Pancreas (tissue), 10 donors: ENCODE measurements around the gene LEAP2. TPM values are rescaled to one million over a fixed set of nuclear protein-coding genes. Genes with fewer than 3 reads are reported as not detected.

Experiments
- ATAC-seq, 4 donors: fragments of 200-7000 bp; cut with Tn5 transposase; one replicate each; pipeline versions ENCODE4 v1.8.0 to v1.9.1; 2020; ENCODE audit warnings: mild to moderate bottlenecking in 4 of 4, moderate library complexity in 4 of 4
- DNase-seq, 6 donors: peaks; one replicate each; pipeline ENCODE4 v3.0.0-alpha.2; 2020
- FAIRE-seq: peaks from 2 replicates; lab custom pipeline; 2012; peaks lifted over from hg19 to GRCh38; lab: Jason Lieb, UNC
- H3K27ac ChIP-seq, 4 donors: fragments of 200-600 bp; sonication (generic); 1 replicate in 3 of 4; 2 replicates in 1 of 4; pipeline versions ENCODE4 v1.5.0 to v1.8.0; 2020
- H3K27me3 ChIP-seq, 4 donors: fragments of 200-600 bp; one replicate each; pipeline ENCODE4 v1.8.0; 2021
- H3K36me3 ChIP-seq, 3 donors: fragments of 200-600 bp; sonication (generic) in 1 of 3; one replicate each; pipeline versions ENCODE4 v1.5.0 to v1.8.0; 2020 to 2021
- H3K4me1 ChIP-seq, 3 donors: fragments of 200-600 bp; one replicate each; pipeline ENCODE4 v1.8.0; 2021
- H3K4me3 ChIP-seq, 4 donors: fragments of 200-600 bp; sonication (generic) in 2 of 4; one replicate each; pipeline versions ENCODE4 v1.5.0 to v1.8.0; 2020 to 2021
- H3K9me3 ChIP-seq, 4 donors: fragments of 200-600 bp; one replicate each; pipeline ENCODE4 v1.8.0; 2021
- CTCF ChIP-seq, 4 donors: fragments of 200-600 bp; sonication (generic) in 3 of 4; IDR thresholded peaks; one replicate each; pipeline versions ENCODE4 v1.5.0 to v1.8.0; 2021; ENCODE audit warnings: antibody characterized with exemption in 4 of 4
- WGBS, 2 donors: extraction: QIAGEN DNeasy Blood & Tissue Kit; methylation state at CpG; one replicate each; pipeline ENCODE4 v1.1.7; 2013; 5-methylcytosine and 5-hydroxymethylcytosine counted together
- intact Hi-C, 3 donors: fragments of 100-400 bp; cut with DNase I; formaldehyde crosslinking; loops; one replicate each; pipeline versions ENCODE4 v1.11.1 to v1.14.2; 2022
- polyA plus RNA-seq, 2 donors: library from polyadenylated mRNA; stranded (reverse); fragments of 200-250 nt; gene quantifications; one replicate each; pipeline ENCODE4 v1.2.3, GENCODE V29; 2013
- total RNA-seq, 6 donors: library from RNA; stranded (reverse); fragmentation: NEBNext Ultra II Directional in 4 of 6; extraction: Animal tissue kit (Norgen Biotek cat#: 25700) in 4 of 6; gene quantifications; one replicate each; pipeline versions ENCODE4 v1.2.1 to v1.2.4, GENCODE V29; 2021 to 2023
- donor health status: healthy with polysubstance abuse.
- donor health status: DM: no; HTN: no; CAD: no; lungs with moderate emphysema.
- donor health status: DM: no; HTN: no; CAD: no.
- donor health status: control.
- donor health status: control.
- donor health status: Bipolar disorder and iron deficiency.
- donor health status: DM: yes; HTN: yes; CAD: no.
- donor health status: DM: no; HTN: no; CAD: no.
- donor health status: DM: no; HTN: no; CAD: no.
- donor health status: DM: yes; HTN: yes; CAD: no.

LEAP2 gene
- total and polyA plus RNA-seq, 8 donors = 0.55 to 3.9 (median 1.4) TPM

- Histone ChIP-seq H3K27ac (no peak overlapping the region), H3K4me1 (peaks cover 0 to 20% (median 19%) of the 10 kb centered on the region in 3 donors), H3K27me3 (no peaks in the 10 kb centered on the region), H3K9me3 (no peaks in the 10 kb centered on the region), H3K36me3 (no peaks in the 10 kb centered on the region), H3K4me3 (no peak overlapping the region)
- no peak for ATAC-seq
- FAIRE-seq = no peak
- 78 to 81% methylated on average over 3 of the region's 3 CpGs for WGBS, 2 donors
- intact Hi-C loops = no loop called here
- TF ChIP-seq CTCF (IDR thresholded peaks at IDR 0.05) = no peak
- DNase-seq = no peak
These were observed 17.5 kb upstream of the LEAP2 start for GRCh38 chr5:132856011-132856410.

DNA sequence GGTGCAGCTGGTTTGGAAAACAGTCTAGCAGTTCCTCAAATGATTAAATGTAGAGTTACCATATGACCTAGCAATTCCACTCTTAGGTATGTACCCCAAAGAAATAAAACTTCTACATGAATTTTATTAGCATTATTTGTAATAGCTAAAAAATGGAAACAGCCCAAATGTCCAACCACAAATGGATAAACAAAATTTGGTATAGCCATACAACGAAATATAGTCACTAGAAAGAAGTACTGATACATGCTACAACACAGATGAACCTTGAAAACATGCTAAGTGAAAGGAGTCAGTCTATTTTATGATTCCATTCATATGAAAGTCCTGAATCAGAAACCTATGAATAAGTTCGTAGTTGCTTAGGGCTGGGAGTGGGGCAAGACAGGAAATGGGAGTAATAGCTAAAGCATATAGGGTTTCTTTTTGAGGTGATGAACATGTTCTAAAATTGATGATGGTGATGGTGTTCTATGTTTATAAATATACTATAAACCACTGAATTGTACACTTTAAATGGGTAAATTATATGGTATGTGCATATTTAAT is 13.5 kb upstream of the LEAP2 start:
- no peak overlapping the region for H3K4me3 ChIP-seq
- no peaks in the 10 kb centered on the region for H3K4me1 ChIP-seq
- FAIRE-seq (no peak), DNase-seq (no peak), ATAC-seq (no peak)
- WGBS, 2 donors = 82 to 93% methylated on average over 2 of the region's 2 CpGs
- no peaks in the 10 kb centered on the region for H3K9me3 ChIP-seq
- H3K36me3 ChIP-seq = no peaks in the 10 kb centered on the region
- no peak overlapping the region for H3K27ac ChIP-seq
- no peaks in the 10 kb centered on the region for H3K27me3 ChIP-seq
- intact Hi-C loops = no loop called here
- no peak for TF ChIP-seq CTCF (IDR thresholded peaks at IDR 0.05)

DNA sequence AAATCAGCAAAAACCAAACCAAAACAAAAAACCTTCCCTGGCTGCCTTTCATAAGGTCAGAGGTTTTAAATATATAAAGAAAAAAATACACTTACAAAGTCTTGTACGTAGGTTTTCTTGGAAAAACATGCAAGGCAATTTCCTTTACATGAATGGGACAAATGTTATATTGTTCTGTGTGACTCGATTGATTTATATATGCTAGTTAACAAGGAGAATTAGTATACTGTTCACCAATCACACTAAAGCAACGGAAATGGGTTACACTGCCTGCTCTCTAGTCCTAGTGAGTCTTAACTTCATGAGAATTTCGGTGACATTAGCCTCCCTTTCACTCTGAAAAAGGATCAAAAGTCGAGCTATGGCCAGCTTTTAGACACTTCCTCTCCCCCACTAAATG is 12.7 kb upstream of the LEAP2 start:
- FAIRE-seq (no peak), ATAC-seq (no peak), DNase-seq (no peak)
- Histone ChIP-seq H3K36me3 (no peaks in the 10 kb centered on the region), H3K27ac (no peak overlapping the region), H3K4me1 (peaks cover 0 to 3% (median 0%) of the 10 kb centered on the region in 3 donors), H3K4me3 (no peak overlapping the region), H3K27me3 (no peaks in the 10 kb centered on the region), H3K9me3 (no peaks in the 10 kb centered on the region)
- no peak for TF ChIP-seq CTCF (IDR thresholded peaks at IDR 0.05)
- 56 to 68% methylated on average over 5 of the region's 5 CpGs for WGBS, 2 donors
- intact Hi-C loops = no loop called here

DNA sequence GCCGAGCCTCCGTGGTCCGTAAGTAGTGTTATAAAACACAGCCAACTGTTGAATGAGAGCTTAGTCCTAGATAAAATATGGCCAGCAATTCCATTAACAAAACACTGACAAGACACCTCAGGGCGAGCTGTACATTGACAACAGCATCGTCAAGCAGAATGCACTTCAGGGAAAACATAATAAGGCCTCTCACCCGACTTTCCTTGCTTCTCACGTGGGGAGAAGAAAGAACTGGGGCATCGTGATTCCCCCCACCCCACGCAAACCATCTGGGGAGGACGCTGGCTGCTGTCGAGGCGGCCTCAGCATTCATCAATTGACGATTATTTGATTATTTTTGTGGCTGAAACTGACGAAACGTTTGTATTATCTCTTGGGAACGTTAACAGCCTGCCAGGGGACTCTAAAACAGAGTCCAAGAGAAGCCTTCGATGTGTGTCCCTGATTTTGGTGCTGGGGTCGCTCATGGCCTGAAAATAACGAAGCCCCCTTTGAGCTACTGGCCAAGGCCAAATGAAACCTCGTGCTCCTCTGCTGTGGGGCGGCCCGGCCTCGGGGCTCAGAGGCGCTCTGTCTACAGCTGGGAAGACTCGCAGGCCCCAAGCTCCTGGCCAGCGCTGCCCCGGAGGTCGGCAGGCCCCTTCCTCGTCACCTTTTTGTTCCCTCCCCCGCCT is 7.7 kb upstream of the LEAP2 start:
- FAIRE-seq (no peak), ATAC-seq (peak in 3 of 4 donors; percentile 55 to 63 (median 59)), DNase-seq (no peak)
- 19 to 25% methylated on average over 30 of the region's 30 CpGs for WGBS, 2 donors
- Histone ChIP-seq H3K27ac (peak overlapping the region; percentile 91 to 96 (median 94)), H3K4me1 (peaks cover 0 to 16% (median 0%) of the 10 kb centered on the region in 3 donors), H3K4me3 (peak overlapping the region; percentile 34 to 90 (median 76)), H3K9me3 (no peaks in the 10 kb centered on the region), H3K36me3 (peaks cover 0 to 3% (median 0%) of the 10 kb centered on the region in 3 donors), H3K27me3 (no peaks in the 10 kb centered on the region)
- no peak for TF ChIP-seq CTCF (IDR thresholded peaks at IDR 0.05)
- intact Hi-C loops = no loop called here
